Endothelial cell of umbilical vein (primary cell): ENCODE results near the gene ATF3. TPM values are rescaled to one million over a fixed set of nuclear protein-coding genes. Genes with fewer than 3 reads are reported as not detected.

Experiments
- BruUV-seq: library from RNA; stranded (reverse); fragments of 400-500 nt; replicated peaks from 2 replicates; lab custom pipeline; 2021; lab: Mats Ljungman, UMichigan
- CTCF ChIA-PET: fragments of 300-600, 350-600 bp; sonication (Branson Sonifier 250); formaldehyde crosslinking; loops from one replicate; lab custom pipeline; 2021; ENCODE audit warnings: antibody characterized with exemption, inconsistent platforms; lab: Charles Lee
- POLR2A ChIA-PET: fragments of 300-600, 350-600 bp; sonication (Branson Sonifier 250); formaldehyde crosslinking; loops from one replicate; lab custom pipeline; 2021; ENCODE audit warnings: antibody characterized with exemption, inconsistent platforms; lab: Charles Lee
- DNase-seq: peaks from one replicate; pipeline ENCODE4 v3.0.0-alpha.2; 2011; ENCODE audit warnings: low read depth, low spot score
- FAIRE-seq: peaks from 2 replicates; lab custom pipeline; 2011; peaks lifted over from hg19 to GRCh38; lab: Jason Lieb, UNC
- H2AFZ ChIP-seq: 2 replicates; pipeline ENCODE4 v1.6.0; 2012; ENCODE audit warnings: low read depth, low read length, control low read depth, inconsistent platforms
- H3K27ac ChIP-seq: 2 replicates; pipeline ENCODE4 v1.5.1; 2011; ENCODE audit warnings: low read depth, mild to moderate bottlenecking, control low read depth, low read length, moderate library complexity; ENCODE audit not compliant: insufficient read depth
- H3K27me3 ChIP-seq, 2 experiments: 2 replicates each; pipeline versions ENCODE4 v1.6.0 to v1.6.1; 2011; ENCODE audit warnings: low read length in 2 of 2, mixed read lengths in 1 of 2; ENCODE audit not compliant: control insufficient read depth in 2 of 2, insufficient read depth in 2 of 2
- H3K36me3 ChIP-seq, 2 experiments: 2 replicates in 1 of 2; 3 replicates in 1 of 2; pipeline ENCODE4 v1.5.1; 2011; ENCODE audit warnings: low read length in 2 of 2, mild to moderate bottlenecking in 1 of 2, moderate library complexity in 1 of 2; ENCODE audit not compliant: control insufficient read depth in 2 of 2, insufficient read depth in 2 of 2; ENCODE audit errors: extremely low read depth in 1 of 2
- H3K4me1 ChIP-seq: 3 replicates; pipeline ENCODE4 v1.5.1; 2011; ENCODE audit warnings: mild to moderate bottlenecking, low read length; ENCODE audit not compliant: control insufficient read depth, insufficient read depth; ENCODE audit errors: extremely low read depth
- H3K4me2 ChIP-seq: 2 replicates; pipeline ENCODE4 v1.6.1; 2011; ENCODE audit warnings: low read length, control low read depth, mixed read lengths; ENCODE audit not compliant: insufficient read depth
- H3K4me3 ChIP-seq, 3 experiments: fragments of 200-600 bp in 1 of 3; sonication (generic), shearing (Covaris generic) in 1 of 3; replicated peaks in 1 of 3; 2 replicates each; pipeline ENCODE4 v1.5.1; 2011 to 2016; ENCODE audit warnings: control low read depth in 3 of 3, low read length in 3 of 3, mild to moderate bottlenecking in 2 of 3, inconsistent platforms in 1 of 3, low read depth in 1 of 3, moderate library complexity in 1 of 3; ENCODE audit not compliant: insufficient read depth in 1 of 3
- H3K79me2 ChIP-seq: 2 replicates; pipeline ENCODE4 v1.6.0; 2012; ENCODE audit warnings: low read length, inconsistent platforms; ENCODE audit not compliant: control insufficient read depth, insufficient read depth
- H3K9ac ChIP-seq: replicated peaks from 2 replicates; pipeline ENCODE3; 2011; ENCODE audit warnings: low read length, control low read depth; ENCODE audit not compliant: insufficient read depth; ENCODE audit errors: extremely low read depth
- H3K9me1 ChIP-seq: replicated peaks from 3 replicates; pipeline ENCODE4 v1.6.0; 2011; ENCODE audit warnings: mild to moderate bottlenecking, low read length; ENCODE audit not compliant: control insufficient read depth, insufficient read depth; ENCODE audit errors: extremely low read depth
- H3K9me3 ChIP-seq: replicated peaks from 2 replicates; pipeline ENCODE4 v1.5.1; 2012; ENCODE audit warnings: low read length, inconsistent platforms; ENCODE audit not compliant: control insufficient read depth, insufficient read depth
- H4K20me1 ChIP-seq: replicated peaks from 2 replicates; pipeline ENCODE3; 2011; ENCODE audit warnings: mild to moderate bottlenecking, low read length; ENCODE audit not compliant: control insufficient read depth, insufficient read depth; ENCODE audit errors: extremely low read depth
- CTCF ChIP-seq, 2 donors: IDR thresholded peaks; 1 replicate in 1 of 2; 2 replicates in 1 of 2; pipeline ENCODE4 v1.5.1; 2011; ENCODE audit warnings: low read length in 2 of 2, mild to moderate bottlenecking in 2 of 2, moderate library complexity in 2 of 2, control low read depth in 1 of 2, inconsistent platforms in 1 of 2, low read depth in 1 of 2; ENCODE audit not compliant: insufficient read depth in 1 of 2; ENCODE audit errors: extremely low read depth in 1 of 2
- EZH2 ChIP-seq: IDR thresholded peaks from 2 replicates; pipeline ENCODE4 v1.6.1; 2012; ENCODE audit warnings: borderline replicate concordance, low read depth, mild to moderate bottlenecking, moderate library complexity, low read length, inconsistent platforms; ENCODE audit not compliant: severe bottlenecking
- FOS ChIP-seq: IDR thresholded peaks from 2 replicates; pipeline ENCODE4 v1.6.1; 2011; ENCODE audit warnings: mild to moderate bottlenecking, low read length, moderate library complexity, borderline replicate concordance; ENCODE audit not compliant: insufficient read depth
- GATA2 ChIP-seq: IDR thresholded peaks from 2 replicates; pipeline ENCODE4 v1.7.0; 2011; ENCODE audit warnings: low read depth, mild to moderate bottlenecking, moderate library complexity, mixed read lengths, low read length; ENCODE audit not compliant: insufficient read length, insufficient read depth
- JUN ChIP-seq: IDR thresholded peaks from 2 replicates; pipeline ENCODE4 v1.6.1; 2011; ENCODE audit warnings: borderline replicate concordance, low read depth; ENCODE audit not compliant: insufficient read length, insufficient read depth
- MYC ChIP-seq: IDR thresholded peaks from one replicate; pipeline ENCODE4 v1.6.1; 2011; ENCODE audit warnings: mild to moderate bottlenecking, low read depth, low read length
- POLR2A ChIP-seq: IDR thresholded peaks from 2 replicates; pipeline ENCODE4 v1.6.1; 2012; ENCODE audit warnings: low read depth, mild to moderate bottlenecking, control low read depth, low read length
- POLR2AphosphoS5 ChIP-seq: IDR thresholded peaks from 2 replicates; pipeline ENCODE4 v1.6.1; 2012; ENCODE audit warnings: low read depth, mild to moderate bottlenecking, control low read depth, low read length, moderate library complexity; ENCODE audit not compliant: insufficient read depth
- dilution Hi-C: fragments of 300-500 bp; cut with MboI; formaldehyde crosslinking; loops from one replicate; pipeline ENCODE4 v1.15.0; 2019; ENCODE audit warnings: low sequenced_read_pairs; ENCODE audit not compliant: extremely low pct_ligation_motif_present
- intact Hi-C: fragments of 100-400 bp; cut with micrococcal nuclease; formaldehyde crosslinking; loops from one replicate; pipeline ENCODE4 v1.10.0; 2022
- polyA plus RNA-seq, 4 experiments: library from polyadenylated mRNA; depleted of rRNA in 3 of 4; stranded (reverse) in 3 of 4; unstranded in 1 of 4; fragments of >200 nt; gene quantifications; 2 replicates each; pipeline versions ENCODE4 v1.2.1 to v1.2.3, GENCODE V29; 2011 to 2012; ENCODE audit warnings: missing spikeins in 1 of 4
- total RNA-seq: library from RNA; stranded (reverse); gene quantifications from 2 replicates; pipeline ENCODE4 v1.2.3, GENCODE V29; 2021
- TF ChIP-seq, protein P1 (sequence below): IDR thresholded peaks from 2 replicates; pipeline ENCODE4 v1.6.1; 2011; ENCODE audit not compliant: insufficient read depth, insufficient read length

ATF3 gene
- total and polyA plus RNA-seq, 2 donors (not counting 3 experiments of a cell fraction or from before 2014, with no cell fraction given) = 6.1 to 17.1 TPM

DNA sequence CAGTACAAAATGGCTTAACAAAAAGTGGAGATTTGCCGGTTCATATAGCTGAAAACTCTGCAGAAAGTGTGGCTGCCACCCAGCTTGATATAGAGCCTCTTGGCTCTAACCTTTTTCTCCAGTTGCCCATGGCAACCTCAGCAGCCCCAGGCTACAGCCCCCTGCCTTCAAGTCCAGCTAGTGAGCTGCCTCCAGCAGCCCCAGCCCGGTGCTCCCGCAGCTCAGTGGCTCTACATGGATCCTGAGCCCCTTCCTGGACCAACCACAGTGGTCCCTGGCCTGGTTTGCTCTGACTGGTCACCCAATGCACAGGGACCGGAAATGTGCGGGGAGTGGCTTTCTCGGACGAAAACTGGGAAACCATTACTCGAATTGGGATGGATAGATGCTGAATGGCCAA is 13.3 kb upstream of the ATF3 start:
- no peaks in the 10 kb centered on the region for H4K20me1 ChIP-seq
- no peaks in the 10 kb centered on the region for H3K9me1 ChIP-seq
- H3K27ac ChIP-seq = peak overlapping the region; percentile 99
- POLR2A ChIA-PET = interaction anchor here (0.6 to 1.0 kb wide), 2 partner anchors 13 to 14 kb away, joined by 3 to 6 read pairs; partner anchors contain the start of gene ATF3
- H3K4me1 ChIP-seq = peaks cover 15% of the 10 kb centered on the region
- H3K4me2 ChIP-seq = peak overlapping the region; percentile 78
- H3K9ac ChIP-seq = peak overlapping the region; percentile 95
- no peaks in the 10 kb centered on the region for H3K9me3 ChIP-seq
- FAIRE-seq (no peak), DNase-seq (no peak)
- CTCF ChIA-PET = interaction anchor here (1.3 to 2.4 kb wide), 2 partner anchors 14 to 118 kb away, joined by 3 to 21 read pairs; no protein-coding TSS in a partner anchor
- peaks cover 10 to 11% of the 10 kb centered on the region in 2 experiments for H3K27me3 ChIP-seq
- H3K79me2 ChIP-seq = no peaks in the 10 kb centered on the region
- dilution Hi-C loops = no loop called here
- H2AFZ ChIP-seq = peak overlapping the region; percentile 56
- no peaks in the 10 kb centered on the region for H3K36me3 ChIP-seq
- H3K4me3 ChIP-seq = no peak overlapping the region
- BruUV-seq = no TSS peak
- TF ChIP-seq JUN (no peak), MYC (no peak), GATA2 (no peak), FOS (no peak), EZH2 (no peak), POLR2AphosphoS5 (no peak), POLR2A (no peak), CTCF (IDR thresholded peaks at IDR 0.05; ENCODE audit: extremely low read depth in 1 of 2, insufficient read depth in 1 of 2, low read depth in 1 of 2, low read length in 2 of 2) (no peak)
- TF ChIP-seq, protein P1, sequence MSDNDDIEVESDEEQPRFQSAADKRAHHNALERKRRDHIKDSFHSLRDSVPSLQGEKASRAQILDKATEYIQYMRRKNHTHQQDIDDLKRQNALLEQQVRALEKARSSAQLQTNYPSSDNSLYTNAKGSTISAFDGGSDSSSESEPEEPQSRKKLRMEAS = no peak
- intact Hi-C loops = no loop called here
